OCI-M2 (cell line): ENCODE measurements around the gene DNAH2.

ENCODE experiments used
- DNase-seq: peaks from one replicate; lab custom pipeline; 2025; ENCODE audit not compliant: unreplicated experiment; lab: John Stamatoyannopoulos, UW

DNAH2 gene

GRCh38 chr17:7849130-7849750 is 131.7 kb downstream of the DNAH2 start:
- no peak for DNase-seq

GRCh38 chr17:7849751-7850504 is 132.4 kb downstream of the DNAH2 start:
- DNase-seq: no peak

GRCh38 chr17:7850701-7851437 is 133.3 kb downstream of the DNAH2 start:
- no peak for DNase-seq

GRCh38 chr17:7851438-7852261 is 134.1 kb downstream of the DNAH2 start:
- no peak for DNase-seq

GRCh38 chr17:7852262-7852670 is 134.7 kb downstream of the DNAH2 start:
- DNase-seq: no peak

GRCh38 chr17:7852919-7853690 is 135.6 kb downstream of the DNAH2 start:
- DNase-seq: no peak

GRCh38 chr17:7853691-7854038 is 136.1 kb downstream of the DNAH2 start:
- no peak for DNase-seq

- DNase-seq: no peak
Measured at GRCh38 chr17:7854078-7854777, 136.7 kb downstream of the DNAH2 start.

GRCh38 chr17:7854851-7855659 is 137.5 kb downstream of the DNAH2 start, which contains the start of gene TMEM88:
TSS of gene TMEM88 (plus strand) at chr17:7855066. CDS start at chr17:7855075, 9 bp downstream.
- no peak for DNase-seq

- no peak for DNase-seq
Measured at GRCh38 chr17:7855660-7856010, 138.1 kb downstream of the DNAH2 start.

GRCh38 chr17:7856011-7856810 is 138.7 kb downstream of the DNAH2 start:
- DNase-seq: peak; percentile 55

GRCh38 chr17:7856811-7857712 is 139.5 kb downstream of the DNAH2 start, which contains the start of gene NAA38:
TSS of gene NAA38 (minus strand) at chr17:7857559. CDS start at chr17:7857463, 96 bp downstream.
- DNase-seq: peak; percentile 93

- DNase-seq: peak; percentile 93
Measured at GRCh38 chr17:7857713-7858521, 140.4 kb downstream of the DNAH2 start, which contains the start of gene CYB5D1. TSS of gene CYB5D1 (plus strand) at chr17:7858003. CDS start at chr17:7858135, 132 bp downstream.

- no peak for DNase-seq
Measured at GRCh38 chr17:7858522-7858810, 140.9 kb downstream of the DNAH2 start.

GRCh38 chr17:7859028-7859427 is 141.5 kb downstream of the DNAH2 start:
- no peak for DNase-seq

GRCh38 chr17:7862692-7863437 is 145.3 kb downstream of the DNAH2 start:
- no peak for DNase-seq
